Erythroblast (primary cell): Measurements from ENCODE around the gene PCDH9.

Source experiments
- GATA1 ChIP-seq: IDR thresholded peaks from 2 replicates; pipeline ENCODE4 v1.6.1; 2011; ENCODE audit warnings: low read depth, mild to moderate bottlenecking, control low read depth, low read length, moderate library complexity
- POLR2A ChIP-seq: IDR thresholded peaks from 2 replicates; pipeline ENCODE4 v1.6.1; 2011; ENCODE audit warnings: mild to moderate bottlenecking, low read length

DNA sequence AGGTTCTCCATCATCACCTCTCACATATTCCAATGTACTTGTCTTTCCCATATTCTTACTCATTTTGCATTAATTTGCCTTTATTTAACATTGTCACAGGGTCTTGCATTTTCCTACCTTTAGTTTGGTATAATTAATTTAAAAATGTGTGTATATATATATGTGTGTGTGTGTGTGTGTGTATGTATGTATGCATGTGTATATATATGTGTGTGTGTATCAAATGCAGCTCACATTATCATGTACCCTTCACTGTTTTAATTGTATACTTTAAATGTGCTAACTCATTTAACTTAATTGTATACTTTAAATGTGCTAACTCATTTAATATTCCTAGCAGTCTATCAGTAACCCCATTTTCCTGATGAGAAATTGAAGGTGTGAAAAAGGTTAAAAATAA lies 104.5 kb downstream of the PCDH9 start:
- TF ChIP-seq POLR2A (no peak), GATA1 (no peak)
